GM20000 (cell line): ENCODE data around the gene COL4A4.

Source experiments
- DNase-seq: peaks from one replicate; pipeline ENCODE4 v3.0.0; 2012; ENCODE audit warnings: low spot score
- CTCF ChIP-seq: IDR thresholded peaks from 2 replicates; pipeline ENCODE4 v1.5.1; 2012; ENCODE audit warnings: mild to moderate bottlenecking, control low read depth; ENCODE audit errors: extremely low read depth, missing control alignments

Gene COL4A4

GRCh38 chr2:227057060-227057459 lies 106.9 kb downstream of the COL4A4 start:
- no peak for TF ChIP-seq CTCF
- no peak for DNase-seq

GRCh38 chr2:227054006-227054405 lies 110.0 kb downstream of the COL4A4 start:
- no peak for DNase-seq
- no peak for TF ChIP-seq CTCF

GRCh38 chr2:227052879-227053278 lies 111.1 kb downstream of the COL4A4 start:
- TF ChIP-seq CTCF, result no peak
- no peak for DNase-seq

- no peak for DNase-seq
Observed at GRCh38 chr2:227043981-227044380, 120.0 kb downstream of the COL4A4 start.

GRCh38 chr2:227038550-227039189 lies 125.3 kb downstream of the COL4A4 start:
- DNase-seq, result no peak
- TF ChIP-seq CTCF, result no peak

More at GRCh38 chr2:227043981-227044380, 120.0 kb downstream of the COL4A4 start:
- TF ChIP-seq CTCF, result no peak

- TF ChIP-seq CTCF, result no peak
- DNase-seq, result no peak
Observed at GRCh38 chr2:227036527-227036926, 127.5 kb downstream of the COL4A4 start.

- DNase-seq, result no peak
- no peak for TF ChIP-seq CTCF
Observed at GRCh38 chr2:227035711-227036367, 128.2 kb downstream of the COL4A4 start.
